Non-pigmented ciliary epithelial cell (primary cell): ENCODE results near the gene CNOT4.
"Not testable (repeated sequence)": the region's sequence is repeated elsewhere in the genome, so short reads cannot be mapped to it uniquely, and the experiment has no call there.

ENCODE experiments used
- DNase-seq: peaks from one replicate; pipeline ENCODE4 v3.0.0-alpha.2; 2010; ENCODE audit warnings: low read depth

CNOT4 gene

GRCh38 chr7:135362871-135363270, 147.0 kb downstream of the CNOT4 start:
- no peak for DNase-seq

DNA sequence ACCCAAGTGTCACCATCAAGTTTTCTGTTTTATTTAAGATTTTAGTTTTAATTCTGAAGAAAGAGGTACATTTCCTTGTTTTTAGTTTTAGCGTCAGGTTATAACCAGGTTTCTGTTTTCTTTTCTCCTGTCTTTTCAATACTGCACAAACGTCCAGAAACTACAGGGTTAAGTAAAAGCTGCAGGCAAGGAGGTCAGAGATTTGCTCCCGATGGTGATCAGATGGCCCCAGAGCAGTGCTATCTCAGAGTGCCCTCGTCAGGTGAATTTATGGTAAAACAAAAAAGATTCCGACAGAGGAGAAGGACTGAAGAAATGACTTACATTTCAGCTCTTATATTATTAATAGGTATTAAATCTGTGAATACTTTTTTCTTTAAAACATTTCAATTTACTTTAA, 148.1 kb downstream of the CNOT4 start:
- DNase-seq = no peak

DNA sequence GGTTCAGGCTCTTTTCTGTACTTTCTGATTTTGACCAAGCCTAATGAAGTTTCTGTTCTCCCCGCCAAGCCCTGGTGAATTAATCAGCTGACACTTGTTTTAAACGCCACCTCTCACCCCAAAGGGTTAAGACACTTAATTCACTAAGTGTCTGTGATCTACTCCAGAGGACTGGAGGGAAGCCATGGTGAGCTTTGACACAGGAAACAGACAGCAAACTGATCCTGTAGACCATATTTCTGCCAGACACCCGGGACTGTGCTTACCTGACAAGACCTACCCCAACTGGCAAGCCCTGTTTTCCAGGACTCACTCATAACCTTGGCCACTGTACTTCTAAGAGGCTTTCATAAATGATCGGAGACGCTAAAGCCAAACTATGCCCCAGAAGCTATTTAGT, 150.3 kb downstream of the CNOT4 start:
- no peak for DNase-seq

- no peak for DNase-seq
These were observed 154.4 kb downstream of the CNOT4 start for GRCh38 chr7:135355377-135356048.

GRCh38 chr7:135353832-135354231, 156.1 kb downstream of the CNOT4 start:
- no peak for DNase-seq

- no peak for DNase-seq
These were observed 157.6 kb downstream of the CNOT4 start for GRCh38 chr7:135352285-135352684.

GRCh38 chr7:135351070-135351469, 158.8 kb downstream of the CNOT4 start:
- not testable (repeated sequence) for DNase-seq

DNA sequence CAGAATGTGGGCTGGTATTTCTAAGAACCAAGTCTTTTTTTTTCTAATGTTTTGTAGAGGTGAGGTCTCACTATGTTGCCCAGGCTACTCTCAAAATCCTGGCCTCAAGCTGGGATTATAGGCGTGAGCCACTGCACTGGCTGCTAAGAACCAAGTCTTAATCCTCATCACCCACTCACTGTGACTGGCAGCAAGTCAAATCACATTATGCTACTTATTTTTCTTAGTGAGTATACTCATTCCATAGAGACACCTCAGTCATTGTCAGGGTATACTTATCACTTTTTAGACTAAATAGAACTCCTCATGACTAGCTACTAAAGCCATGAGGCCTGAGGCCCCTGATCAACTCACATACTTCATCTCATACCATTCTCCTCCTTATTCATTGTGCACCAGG, 160.2 kb downstream of the CNOT4 start:
- DNase-seq = peak; percentile 13

- DNase-seq = no peak
These were observed 161.4 kb downstream of the CNOT4 start for GRCh38 chr7:135348493-135348892.

DNA sequence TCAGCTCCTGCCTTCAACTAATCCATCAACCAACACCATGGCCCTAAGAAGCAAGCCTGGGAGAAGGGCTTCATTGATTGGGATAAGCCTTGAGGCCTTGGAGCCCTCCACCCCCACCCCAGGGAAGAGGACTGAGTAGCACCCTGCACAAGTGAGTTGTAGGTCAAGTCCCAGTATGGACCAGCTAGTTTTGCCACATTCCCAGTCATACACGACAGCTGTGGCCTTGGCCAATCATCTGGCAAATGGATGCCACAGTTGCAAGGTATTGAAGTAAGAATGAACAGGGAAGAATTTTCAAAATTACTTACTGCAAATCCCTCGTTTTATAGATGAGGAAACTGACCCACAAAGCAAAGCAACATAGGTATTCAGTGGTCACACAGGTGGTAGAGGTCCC, 166.5 kb downstream of the CNOT4 start:
- DNase-seq = no peak

- DNase-seq = no peak
These were observed 167.0 kb downstream of the CNOT4 start for GRCh38 chr7:135342887-135343286.

DNA sequence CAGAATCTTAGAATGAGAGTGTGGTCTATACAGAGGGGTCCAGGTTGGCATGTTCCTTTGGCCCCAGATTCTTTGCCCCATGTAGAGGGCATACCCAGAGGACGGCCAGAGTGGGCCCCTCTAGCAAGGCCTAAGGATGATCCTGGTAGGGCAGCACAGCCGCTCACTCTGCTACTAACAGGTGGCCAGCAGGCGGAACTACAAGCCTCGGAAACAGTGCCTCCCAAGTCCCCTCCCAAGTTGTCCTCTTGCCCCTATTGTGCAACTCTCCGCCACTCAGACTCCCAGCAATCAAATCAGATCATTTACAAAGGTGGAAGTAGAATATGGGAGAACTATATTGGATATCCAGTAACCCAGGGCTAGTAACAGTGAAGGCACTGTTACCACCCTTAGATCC, 168.9 kb downstream of the CNOT4 start:
- no peak for DNase-seq

GRCh38 chr7:135337977-135338550, 171.8 kb downstream of the CNOT4 start:
- DNase-seq = no peak

- DNase-seq = no peak
These were observed 172.4 kb downstream of the CNOT4 start for GRCh38 chr7:135337506-135337905.

DNA sequence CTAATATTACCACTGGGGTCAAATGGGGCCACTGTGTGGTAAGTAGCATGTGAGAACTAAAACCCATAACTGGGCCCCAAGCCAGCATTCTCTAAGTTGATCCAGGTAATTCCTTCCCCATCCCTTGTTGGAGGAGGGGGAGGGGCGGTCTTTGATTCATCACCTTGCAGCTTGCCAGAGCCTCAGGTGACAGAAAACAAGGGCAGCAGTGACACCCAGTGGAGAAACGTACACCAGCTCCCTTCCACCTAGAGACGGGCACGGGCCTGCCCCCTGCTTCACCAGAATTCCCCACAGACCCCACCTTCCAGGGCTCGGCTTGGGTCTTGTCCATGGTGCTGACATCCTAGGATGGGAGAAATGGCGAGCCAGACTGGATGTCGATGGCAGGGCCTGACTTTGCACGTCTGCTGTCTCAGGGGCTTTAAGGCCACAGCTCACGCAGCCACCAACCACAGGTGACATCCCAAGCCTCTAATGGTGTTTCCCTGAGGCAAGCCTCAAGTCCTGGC, 174.2 kb downstream of the CNOT4 start:
- no peak for DNase-seq

DNA sequence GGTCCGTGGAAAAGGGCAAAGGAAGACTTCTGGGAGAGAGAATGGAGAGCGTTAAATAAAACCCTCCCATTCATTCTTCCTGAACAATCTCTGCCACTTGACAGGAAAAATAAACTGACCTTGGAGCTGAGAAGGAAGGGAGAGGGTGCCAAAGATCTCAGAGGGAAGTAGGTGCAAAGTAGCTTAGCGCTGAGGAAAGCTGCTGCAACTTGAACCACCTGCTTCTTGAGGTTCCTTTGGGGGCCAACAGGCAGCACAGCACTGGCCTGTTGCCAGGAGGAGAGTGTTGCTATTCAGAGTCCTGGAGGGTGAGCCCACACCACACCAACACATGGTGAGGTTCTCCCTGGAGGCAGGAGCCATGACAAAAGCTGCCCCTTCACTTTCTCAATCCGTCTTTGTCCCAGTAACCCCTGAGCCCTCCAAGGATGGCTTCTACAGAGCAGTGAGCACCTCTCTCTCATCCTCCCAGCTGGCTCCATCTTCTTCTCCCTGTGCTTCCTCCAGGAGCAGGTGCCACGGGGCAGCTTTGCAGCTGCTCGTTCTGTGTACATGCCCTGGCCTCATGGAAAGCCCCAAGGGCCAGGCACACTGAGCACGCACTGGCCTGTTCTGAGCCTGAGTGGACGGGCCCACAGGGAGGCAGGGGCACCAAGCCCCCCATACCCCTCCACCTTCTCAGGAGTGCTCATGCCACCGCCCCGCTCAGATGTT, 174.9 kb downstream of the CNOT4 start:
- DNase-seq = no peak

GRCh38 chr7:135333946-135334345, 176.0 kb downstream of the CNOT4 start:
- DNase-seq = no peak

DNA sequence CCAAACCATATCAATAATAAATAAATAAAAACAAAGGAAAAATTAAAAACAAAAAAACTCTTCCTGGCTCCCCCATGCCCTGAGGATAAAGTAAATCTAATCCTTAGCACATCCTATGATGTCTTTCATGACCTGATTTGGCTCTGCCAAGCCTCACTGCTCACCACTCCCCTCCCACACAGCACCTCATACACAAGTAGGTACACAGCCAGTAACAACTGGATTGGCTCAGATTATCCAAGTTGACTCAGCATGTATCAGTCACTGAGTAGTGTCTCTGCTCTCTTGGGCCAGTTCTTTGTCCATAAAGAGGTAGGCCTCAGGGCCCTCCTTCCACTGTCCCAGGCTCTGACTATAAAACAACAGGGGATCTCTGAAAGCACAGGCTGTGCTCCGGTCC, 176.7 kb downstream of the CNOT4 start:
- DNase-seq = no peak

DNA sequence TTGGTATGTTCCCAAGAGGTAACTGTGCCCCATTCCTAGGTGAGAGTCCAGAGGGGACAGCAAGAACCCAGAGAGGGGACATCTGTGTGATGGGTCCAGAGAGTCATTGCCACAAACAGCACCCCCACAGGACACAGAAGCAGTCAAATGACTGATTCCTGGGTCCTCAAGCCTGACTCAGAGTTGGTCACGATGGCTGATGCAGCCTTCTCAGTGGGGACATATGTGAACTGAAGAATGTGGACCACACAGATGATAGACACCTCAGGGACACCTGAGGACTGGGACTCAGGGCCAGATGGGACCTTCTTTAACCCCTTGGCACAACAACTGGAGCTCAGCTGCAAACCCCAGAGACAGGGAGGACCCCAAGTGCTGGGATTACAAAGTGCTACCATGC, 179.8 kb downstream of the CNOT4 start:
- no peak for DNase-seq

GRCh38 chr7:135328526-135328925, 181.4 kb downstream of the CNOT4 start:
- DNase-seq = no peak

DNA sequence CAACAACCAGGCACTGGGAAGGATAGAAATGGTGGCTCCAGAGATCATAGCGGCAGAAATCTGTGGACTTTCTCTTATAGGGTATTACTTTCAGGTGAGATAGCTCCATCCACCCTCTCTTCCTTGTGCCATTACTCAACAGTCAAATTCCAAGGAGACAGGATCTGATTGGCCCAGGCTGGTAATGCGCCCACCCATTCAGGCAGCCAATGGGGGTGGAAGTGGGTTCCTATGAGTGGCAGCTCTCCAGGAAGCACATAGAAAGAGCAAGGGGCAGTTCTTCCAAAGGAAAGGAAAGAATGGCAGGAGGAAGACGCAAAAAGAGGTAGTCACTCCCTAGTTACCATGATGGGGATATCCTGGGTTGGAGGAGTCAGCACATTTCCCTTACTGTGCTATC, 181.8 kb downstream of the CNOT4 start:
- DNase-seq = no peak

DNA sequence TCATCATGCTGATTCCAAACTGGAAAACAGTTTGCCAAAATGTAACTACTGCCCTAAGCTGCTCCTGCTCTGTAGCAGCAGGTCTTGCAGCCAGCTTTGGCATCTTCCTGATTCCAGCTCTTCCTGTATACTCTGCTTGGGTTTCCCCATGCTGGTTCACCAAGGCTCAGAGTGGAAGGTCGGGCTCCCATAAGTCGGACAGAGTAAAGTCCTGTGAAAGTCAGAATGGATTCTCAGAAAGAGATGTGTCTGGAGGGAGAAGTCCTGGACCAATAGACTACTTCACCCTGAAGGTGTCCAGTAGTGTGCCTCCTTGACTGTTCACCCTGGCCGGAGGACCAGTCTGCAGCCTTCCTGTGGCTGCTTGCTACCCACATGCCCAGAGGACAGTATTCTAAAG, 182.4 kb downstream of the CNOT4 start:
- DNase-seq = no peak

DNA sequence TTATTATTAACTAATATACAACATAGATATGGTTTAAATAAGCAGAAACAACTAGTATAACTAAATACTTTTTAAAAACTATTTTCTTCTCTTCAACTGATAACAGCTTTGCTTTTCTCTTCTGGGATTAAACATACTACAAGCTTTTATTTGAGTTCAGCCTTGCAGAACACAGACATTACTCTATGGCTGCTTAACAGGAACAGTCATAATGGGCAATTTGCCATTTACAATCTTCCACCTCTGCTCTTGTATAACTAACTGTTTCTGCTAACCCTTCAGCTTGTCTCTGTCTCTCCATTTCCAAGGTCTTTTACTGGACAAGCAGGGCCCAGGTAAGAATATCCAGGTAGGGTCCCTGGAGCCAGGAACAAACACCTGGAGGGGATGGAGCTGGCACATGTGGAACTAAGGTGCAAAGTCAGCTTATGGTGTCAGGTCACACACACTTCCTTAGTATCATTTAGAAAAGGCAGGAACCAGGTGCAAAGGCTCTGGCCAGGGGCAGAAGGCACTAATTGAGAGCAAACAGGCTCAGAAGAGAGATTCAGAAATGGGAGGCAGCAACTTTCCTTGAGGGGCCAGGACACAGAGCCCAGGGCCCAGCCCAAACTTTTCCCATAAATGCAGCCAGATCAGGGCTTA, 183.1 kb downstream of the CNOT4 start:
- no peak for DNase-seq
